HG03280 (cell line): Measurements from ENCODE around the gene PPM1G.
"Not testable (repeated sequence)": the region's sequence is repeated elsewhere in the genome, so short reads cannot be mapped to it uniquely, and the experiment has no call there.

Experiments
- ATAC-seq: cut with Tn5 transposase; IDR thresholded peaks from one replicate; pipeline ENCODE4 v1.9.1; 2021; ENCODE audit warnings: mild to moderate bottlenecking, moderate library complexity; ENCODE audit not compliant: unreplicated experiment

PPM1G gene

DNA sequence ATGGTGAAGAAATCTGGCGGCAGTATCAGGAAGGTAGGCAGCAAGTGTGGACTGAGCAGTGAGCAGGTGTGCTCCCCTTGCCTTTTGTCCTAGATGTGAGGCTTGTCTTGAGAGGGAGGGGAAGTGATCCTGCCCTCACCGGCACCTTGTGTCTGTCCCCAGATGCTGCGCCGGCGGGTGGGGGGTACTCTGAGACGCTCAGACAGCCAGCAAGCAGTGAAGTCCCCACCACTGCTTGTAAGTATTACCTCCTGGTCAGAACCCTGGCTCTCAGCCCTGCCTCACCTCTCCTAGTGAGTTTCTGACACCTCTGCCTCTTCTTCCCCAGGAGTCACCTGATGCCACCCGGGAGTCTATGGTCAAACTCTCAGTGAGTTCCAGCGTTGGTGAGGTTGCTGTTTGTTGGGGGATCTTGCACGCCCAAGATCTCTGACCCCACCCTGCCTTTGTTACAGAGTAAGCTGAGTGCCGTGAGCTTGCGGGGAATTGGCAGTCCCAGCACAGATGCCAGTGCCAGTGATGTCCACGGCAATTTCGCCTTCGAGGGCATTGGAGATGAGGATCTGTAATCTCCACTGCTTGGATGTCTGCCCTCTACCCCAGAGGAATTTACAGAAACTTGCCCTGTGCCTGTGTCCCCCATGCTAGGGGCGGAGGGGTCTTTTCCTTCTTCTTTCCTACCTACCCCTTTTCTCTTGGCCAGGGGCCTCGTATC, 33.1 kb downstream of the PPM1G start:
- no peak for ATAC-seq

DNA sequence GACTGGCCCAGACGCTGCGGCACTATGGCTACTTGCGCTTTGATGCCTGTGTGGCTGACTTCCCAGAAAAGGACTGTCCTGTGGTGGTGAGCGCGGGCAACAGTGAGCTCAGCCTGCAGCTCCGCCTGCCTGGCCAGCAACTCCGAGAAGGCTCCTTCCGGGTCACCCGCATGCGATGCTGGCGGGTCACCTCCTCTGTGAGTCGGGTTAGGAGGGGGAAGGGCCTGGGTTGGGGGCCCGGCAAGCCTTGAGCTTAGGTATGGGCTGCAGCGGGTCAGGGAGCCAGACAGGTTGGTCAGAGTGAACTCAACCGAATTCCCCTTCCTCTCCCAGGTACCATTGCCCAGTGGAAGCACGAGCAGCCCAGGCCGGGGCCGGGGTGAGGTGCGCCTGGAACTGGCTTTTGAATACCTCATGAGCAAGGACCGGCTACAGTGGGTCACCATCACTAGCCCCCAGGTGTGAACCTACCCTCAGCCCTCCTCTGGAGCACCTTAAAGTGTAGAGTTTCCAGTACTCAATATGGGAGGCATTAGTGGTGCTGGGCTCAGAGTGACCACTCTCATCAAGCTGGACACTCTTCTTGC, 33.8 kb downstream of the PPM1G start:
- no peak for ATAC-seq

DNA sequence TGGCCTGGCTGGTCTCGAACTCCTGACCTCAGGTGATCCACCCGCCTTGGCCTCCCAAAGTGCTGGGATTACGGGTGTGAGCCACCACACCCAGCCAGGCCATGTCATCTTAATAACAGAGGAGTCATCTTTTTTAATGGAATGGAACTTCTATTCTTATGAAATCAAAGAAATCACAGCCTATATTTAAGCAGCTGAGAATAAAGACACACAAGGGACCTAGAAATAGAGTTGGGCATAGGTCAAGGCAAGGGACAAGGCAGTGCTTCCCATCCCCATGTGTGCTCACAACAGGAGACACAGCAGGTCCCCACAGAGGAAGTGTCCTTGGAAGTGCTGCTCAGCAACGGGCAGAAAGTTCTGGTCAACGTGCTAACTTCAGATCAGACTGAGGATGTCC, 35.8 kb downstream of the PPM1G start:
- ATAC-seq = no peak

DNA sequence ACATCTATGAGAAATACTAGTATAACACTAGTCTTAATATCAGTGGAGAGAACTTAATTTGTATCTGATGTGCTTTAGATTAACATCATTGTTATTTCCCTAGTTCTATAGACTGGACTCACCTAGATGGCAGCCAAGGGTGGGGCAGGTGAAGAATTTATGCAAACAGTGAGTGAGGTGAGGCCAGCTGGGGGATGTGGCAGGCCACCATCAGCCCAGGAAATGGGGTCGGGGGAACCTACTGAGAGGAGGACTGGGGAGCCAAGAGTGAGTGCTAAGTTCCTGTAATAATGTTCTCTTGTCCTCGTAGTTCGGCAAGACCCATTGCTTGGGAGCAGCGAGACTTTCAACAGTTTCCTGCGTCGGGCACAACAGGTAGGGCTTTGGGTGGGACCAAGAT, 36.5 kb downstream of the PPM1G start:
- ATAC-seq = no peak

DNA sequence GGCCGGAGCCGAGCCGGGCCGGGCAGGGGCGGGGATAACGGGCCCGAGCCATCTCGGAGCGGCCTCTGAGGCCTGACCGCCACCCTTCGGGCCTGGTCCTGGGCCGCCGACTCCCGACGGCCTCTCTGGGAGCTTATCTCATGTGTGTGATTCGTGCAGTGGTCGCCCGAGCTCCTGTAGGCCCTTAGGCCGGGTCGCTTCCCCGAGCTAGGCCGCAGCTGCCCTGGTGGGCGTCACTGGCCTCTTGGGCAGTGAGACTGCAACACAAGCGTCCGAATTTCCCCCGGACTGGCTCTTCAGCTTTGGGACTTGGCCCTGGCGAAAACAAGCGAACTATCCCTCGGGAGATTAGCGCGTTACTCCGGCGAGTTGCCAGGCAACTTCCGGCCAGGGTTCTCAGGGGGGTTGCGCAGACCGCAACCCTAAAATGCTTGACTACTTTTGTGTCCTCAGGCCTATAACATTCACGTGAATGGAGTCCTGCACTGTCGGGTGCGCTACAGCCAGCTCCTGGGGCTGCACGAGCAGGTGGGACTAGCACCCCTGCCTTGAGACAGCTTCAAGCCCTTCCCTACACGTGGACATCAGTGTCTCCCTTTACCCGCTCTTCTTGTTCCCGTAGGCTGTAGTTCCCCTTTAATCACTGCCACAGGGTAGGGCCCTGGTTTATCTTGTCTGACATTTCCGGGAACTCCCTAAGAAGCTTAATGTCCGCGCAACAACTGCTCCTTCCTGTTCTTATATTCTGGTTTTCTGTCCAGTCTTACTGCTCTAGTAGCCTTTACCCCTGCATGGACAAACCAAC, 38.4 kb downstream of the PPM1G start:
- ATAC-seq = no peak

DNA sequence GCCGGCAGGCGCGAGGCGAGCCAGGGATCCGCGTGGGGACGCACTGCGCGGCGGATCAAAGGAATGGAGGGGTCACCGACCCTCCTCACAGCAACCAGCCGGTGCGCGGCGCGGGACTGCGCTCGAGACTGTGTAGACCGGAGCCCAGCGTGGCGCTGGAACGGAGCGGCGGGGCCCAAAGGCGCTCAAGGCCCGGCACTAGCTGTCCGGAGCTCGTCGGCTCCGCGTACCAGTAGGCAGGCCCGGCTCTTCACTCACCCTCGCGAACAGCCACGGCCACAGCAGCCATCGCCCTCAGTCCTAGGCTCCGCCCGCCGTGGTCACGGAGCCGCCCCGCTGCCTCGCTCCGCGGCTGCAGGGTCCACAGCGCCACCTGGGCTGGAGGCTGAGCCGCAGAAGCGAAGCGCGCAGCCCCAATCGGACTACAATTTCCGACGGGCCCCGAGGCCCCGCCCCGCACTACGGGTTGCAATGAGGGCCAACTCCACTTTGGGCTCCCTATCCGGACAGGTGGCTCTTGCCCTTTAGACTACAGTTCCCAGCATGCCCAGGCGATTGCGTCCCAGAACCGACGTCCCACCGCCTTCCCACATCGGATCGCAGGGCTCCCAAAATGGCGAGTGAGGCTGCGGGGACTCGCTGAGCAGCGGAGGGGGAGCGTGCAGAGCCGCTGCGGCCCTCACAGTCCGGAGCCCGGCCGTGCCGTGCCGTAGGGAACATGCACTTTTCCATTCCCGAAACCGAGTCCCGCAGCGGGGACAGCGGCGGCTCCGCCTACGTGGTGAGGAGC, 39.2 kb downstream of the PPM1G start, which contains the start of the genes EIF2B4 and SNX17:
Gene EIF2B4, minus strand, starts transcription at position 313 of the 790 bp plus-strand sequence. Its CDS starts 24 bp downstream, at position 289.
Gene SNX17, plus strand, starts transcription at position 591 of the 790 bp plus-strand sequence. Its CDS starts 128 bp downstream, at position 719.
- peak; percentile 94 for ATAC-seq

DNA sequence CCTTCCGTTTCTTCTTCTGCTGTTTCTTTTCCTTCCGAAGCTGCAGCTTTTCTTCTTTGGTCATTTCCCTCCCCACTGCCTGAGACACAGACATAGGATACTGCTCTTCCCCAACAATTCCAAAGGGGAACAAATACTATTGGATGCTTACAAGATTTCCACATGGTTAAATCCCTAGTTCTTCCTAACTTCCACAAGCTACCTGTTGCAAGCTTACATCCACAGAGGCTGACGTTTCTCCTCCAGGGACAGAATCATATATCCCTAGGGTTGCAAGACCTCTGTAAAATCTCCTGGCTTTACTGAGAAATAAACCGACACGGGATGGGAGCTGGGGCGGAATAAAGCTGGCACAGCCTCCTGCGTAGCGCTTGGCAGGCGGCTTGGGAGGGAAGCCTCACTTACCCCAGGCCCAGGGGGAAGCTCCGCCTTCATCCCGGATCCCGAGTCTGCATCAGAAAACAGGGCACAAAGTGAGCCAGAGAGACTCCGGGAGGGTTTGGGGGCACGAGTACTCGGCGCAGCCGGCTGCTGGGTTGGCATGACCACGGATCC, 39.8 kb downstream of the PPM1G start:
- no peak for ATAC-seq

DNA sequence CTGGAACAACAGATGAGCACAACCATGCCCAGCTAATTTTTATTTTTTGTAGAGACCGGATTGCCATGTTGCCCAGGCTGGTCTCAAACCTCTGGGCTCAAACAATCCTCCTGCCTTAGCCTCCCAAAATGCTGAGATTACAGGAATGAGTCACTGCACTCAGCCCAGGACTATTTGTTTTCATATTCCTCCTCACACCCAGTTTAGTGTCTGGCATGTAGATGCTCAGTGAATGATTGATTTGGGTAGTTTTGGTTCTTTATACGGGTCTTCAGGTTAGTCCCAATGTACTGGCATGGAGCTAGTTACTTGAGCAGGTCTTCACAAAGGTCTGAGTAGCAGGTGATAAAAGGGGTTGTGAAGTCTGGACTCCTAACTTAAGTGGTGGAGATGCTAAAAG, 45.5 kb downstream of the PPM1G start:
- no peak for ATAC-seq

DNA sequence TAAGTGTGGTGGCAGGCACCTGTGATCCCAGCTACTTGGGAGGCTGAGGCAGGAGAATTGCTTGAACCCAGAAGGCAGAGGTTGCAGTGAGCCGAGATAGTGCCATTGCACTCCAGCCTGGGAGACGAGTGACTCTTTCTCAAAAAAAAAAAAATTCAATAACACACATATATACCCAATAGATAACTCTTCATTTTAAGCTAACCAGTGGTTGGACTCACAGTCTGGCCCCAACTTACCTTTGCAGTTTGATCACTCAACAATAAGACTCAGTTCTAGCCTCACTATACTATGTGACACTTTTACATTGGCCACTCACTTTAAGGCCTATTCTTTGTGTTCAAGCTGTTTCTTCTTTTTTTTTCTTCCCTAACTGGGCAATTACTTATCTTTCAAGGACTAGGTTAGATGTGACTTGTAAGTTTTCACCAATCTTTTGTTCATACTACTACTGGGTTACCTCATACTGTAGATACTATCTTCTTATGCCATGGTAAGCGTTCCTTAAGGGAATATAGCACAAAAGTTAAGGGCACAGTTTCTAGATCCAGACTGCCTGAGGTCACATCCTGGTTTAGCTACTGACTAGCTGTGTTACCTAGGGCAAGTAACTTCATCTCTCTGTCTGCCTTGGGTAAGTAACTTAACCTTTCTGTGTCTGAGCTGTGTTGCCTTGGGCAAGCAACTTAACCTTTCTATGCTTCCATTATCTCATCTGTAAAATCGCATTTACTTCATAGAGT, 46.5 kb downstream of the PPM1G start:
- no peak for ATAC-seq

DNA sequence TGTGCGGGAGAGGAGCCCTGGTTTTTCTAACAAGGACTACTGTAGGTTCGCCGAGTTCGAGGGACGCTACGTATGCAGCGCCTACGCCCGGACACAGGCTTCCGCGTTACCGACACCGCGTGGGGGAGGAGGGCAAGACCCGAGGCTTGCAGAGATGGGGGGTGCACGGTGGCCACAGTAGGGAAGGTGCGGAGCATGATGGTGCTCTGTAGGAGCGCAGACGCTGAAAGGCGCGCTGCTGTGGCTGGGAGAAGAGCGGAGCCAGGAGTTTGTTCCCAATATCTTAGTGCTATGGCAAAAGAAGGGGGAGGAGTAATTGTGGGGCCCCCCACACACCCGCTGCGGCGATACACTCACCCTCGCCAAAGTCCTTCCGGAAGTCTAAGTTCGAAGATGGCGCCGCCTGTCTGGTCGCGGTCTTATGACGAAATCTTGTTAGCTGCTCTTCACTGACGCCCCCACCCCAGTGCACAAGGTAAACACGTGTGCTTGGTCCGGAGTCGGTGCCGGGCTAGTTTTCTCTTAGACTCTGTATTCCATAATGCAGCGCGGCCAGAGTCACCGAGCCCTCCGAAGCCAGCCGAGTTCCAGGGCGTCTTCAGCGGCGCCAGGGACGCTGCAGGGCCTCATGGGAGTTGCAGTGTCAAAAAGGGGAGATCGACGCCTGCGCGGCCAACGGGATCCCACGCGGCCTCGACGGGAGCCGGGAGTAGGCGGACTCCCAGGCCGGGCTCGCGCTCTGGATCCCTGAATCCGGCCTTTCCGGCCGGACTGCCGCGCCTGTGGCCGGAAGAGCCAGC, 52.8 kb downstream of the PPM1G start, which contains the start of gene GTF3C2:
Gene GTF3C2, minus strand, starts transcription at position 383 of the 800 bp plus-strand sequence. CDS start 13,210 bp downstream, outside the sequence.
- peak; percentile 79 for ATAC-seq

DNA sequence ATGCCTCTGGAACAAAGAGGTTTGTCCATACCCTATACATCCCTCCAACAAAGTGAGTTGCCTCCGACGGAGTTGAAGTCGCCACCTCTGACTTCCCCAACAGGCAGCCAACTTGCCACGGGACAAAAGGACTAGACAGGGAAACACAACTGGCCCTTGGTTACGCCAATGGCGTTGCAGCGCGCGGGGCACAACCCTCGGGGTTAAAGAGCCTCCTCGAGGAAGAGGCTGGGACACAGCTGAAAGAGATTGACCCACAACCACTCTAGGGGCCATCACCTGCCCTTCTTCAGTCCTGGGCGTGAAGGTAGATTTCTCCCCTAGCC, 53.4 kb downstream of the PPM1G start:
- peak; percentile 34 for ATAC-seq

DNA sequence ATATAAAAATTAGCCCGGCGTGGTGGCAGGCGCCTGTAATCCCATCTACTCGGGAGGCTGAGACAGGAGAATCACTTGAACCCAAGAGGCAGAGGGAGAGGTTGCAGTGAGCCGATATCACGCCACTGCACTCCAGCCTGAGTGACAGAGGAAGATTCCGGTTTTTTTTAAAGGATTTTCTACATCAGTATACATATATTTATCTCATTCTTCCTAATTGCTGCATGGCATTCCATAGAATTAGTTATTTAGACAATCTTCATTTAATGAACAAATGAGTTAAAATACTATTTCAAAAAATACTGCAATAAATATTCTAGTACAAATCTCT, 54.8 kb downstream of the PPM1G start:
- ATAC-seq = no peak

DNA sequence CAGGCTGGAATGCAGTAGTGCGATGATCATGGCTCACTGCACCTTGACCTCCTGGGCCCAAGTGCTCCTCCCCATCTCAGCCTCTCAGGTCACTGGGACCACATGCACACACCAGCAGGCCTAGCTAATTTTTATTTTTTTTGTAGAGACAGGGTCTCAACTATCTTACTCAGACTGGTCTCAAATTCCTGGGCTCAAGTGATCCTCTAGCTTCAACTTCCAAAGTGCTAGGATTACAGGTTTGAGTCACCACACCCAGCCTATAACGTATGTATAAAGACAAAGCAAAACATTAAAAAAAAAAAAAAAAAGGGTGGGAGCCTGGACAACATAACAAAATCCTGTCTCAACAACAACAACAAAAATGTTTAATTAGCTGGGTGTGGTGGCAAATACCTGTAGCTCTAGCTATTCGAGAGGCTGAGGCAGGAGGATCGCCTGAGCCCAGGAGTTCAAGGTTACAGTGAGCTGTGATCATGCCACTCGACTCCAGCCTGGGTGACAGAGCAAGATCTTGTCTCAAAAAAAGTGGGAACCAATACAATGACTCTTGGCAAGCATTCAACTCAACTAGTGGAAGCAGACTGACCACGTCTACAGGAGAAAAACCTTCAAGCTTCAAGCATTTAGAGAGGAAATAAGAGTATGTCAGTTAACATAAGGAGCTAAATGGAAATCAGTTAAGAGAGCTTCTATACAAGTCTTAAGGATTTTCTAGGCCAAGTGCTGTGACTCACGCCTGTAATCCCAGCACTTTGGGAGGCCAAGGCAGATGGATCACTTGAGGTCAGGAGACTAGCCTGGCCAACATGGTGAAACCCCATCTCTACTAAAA, 55.4 kb downstream of the PPM1G start:
- ATAC-seq = no peak

DNA sequence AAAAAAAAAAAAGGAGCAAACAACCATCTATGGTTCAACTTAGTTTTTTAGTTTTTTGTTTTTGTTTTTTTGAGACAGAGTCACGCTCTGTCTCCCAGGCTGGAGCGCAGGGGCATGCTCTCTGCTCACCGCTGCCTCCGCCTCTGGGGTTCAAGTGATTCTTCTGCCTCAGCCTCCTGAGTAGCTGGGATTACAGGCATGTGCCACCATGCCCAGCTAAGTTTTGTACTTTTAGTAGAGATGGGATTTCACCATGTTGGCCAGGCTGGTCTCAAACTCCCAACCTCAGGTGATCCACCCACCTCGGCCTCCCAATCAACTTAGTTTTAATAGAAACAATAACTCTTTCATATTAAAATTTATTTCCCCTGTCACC, 56.0 kb downstream of the PPM1G start:
- ATAC-seq = not testable (repeated sequence)

DNA sequence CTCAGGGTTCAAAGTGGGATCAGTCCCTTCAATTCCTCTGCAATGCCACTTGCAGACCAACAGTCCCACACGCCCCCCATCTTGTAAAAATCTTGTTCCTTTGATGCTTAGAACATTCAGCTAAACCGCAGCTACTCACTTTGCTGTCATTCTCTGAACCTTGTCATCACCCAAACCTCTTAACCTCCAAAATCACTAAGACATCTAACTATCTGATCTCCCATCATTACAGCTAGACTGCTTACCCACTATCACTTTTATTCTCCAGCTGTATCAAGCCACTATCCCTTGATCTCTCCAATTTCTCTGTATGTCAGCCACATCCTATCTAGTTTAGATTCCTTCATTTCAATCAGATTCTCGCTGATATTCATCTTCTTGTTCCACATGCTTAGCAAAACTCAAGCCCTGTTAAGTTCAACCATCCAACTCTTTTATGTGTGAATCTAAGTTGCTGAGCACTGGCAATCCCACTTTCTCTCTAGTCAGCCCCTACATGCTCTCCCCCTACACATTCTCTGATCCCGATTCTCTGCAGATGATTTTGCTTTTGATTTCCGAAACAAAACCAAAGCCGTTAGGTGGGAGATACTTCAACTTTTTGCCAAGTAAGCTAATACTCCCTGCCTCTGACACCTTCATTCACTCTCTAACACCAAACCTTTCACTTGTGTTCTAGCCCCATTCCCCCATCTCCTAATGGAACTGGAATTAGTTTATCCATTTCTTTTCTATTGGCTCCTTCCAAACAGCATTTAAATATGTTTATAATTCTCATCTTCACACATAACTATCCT, 57.4 kb downstream of the PPM1G start:
- ATAC-seq = no peak

DNA sequence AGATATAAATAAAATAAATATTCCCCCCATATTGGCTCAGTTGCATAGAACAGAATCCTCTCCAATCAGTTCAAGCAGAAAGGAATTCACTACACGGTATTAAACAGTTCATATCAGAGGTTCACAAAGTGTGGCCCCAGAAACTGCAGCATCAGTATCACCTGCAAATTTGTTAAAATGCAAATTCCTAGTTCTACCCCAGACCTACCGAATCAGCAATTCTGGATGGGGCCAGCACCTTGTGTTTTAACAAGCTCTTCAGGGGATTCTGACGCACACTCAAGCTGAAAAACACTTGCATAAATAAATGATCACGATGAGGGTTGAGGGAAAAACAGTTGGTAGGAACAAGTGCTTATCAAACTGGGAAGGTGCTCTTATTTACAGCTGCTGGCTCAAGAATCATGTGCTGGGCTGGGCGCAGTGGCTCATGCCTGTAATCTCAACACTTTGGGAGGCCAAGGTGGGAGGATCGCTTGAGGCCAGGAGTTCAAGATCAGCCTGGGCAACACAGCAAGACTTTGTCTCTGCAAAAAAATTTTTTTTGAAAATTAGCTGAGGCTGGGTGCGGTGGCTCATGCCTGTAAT, 59.2 kb downstream of the PPM1G start:
- ATAC-seq = no peak

DNA sequence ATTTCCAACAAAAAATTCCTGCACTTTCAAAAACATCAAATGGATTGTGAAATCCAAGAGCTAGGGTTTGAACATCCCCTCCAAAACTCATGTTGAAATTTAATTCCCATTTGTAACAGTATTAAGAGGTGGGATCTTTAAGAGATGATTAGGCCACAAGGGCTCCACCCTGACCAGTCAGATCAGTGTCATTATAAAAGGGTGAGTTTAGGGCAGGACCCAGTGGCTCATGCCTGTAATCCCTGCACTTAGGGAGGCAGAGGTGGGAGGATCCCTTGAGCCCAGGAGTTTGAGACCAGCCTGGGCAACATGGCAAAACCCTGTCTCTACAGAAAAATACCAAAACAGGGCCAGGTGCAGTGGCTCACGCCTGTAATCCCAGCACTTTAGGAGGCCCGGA, 61.8 kb downstream of the PPM1G start:
- ATAC-seq = no peak
